HG03060 (cell line): ENCODE results near the gene IL1R1.

Source experiments
- ATAC-seq: cut with Tn5 transposase; IDR thresholded peaks from one replicate; pipeline ENCODE4 v1.9.1; 2021; ENCODE audit warnings: low read depth, moderate number of reproducible peaks; ENCODE audit not compliant: unreplicated experiment

Gene IL1R1

DNA sequence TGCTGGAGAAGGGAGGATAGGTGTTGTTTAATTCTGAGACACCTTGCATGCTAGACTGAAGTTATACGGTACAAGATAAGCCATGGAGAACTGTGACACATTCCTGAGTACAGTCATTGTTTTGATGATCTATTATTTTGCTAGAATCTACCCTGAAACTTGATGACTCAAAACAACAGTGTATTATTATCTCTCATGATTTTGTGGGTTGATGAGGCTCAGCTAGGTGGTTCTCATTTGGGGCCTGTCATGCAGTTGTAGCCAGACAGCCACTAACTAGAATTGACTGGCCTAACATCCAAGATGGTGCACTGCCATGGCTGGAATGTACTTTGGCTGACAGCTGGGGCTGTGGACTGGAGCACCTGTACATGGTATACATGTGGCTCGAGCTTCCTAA is 5.4 kb upstream of the IL1R1 start:
- no peak for ATAC-seq

DNA sequence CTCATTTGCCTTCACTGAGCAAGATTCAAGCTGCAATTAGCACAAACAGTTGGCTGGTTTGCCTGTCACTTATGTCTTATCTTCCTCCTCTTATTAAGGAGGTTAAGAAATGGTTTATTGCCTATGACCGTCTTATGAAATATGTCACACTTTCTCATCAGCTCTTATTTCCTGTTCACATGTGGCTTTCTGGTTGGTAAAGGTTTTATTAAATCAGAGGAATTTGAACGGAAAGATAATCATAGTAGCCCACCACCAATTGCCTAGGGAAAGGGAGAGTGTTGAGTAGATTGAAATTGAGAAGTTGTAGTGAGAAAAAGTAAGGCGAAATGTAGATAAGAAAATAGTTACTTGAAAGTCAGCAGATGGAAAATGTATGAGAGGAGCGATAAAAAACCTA is 4.2 kb upstream of the IL1R1 start:
- ATAC-seq = no peak

DNA sequence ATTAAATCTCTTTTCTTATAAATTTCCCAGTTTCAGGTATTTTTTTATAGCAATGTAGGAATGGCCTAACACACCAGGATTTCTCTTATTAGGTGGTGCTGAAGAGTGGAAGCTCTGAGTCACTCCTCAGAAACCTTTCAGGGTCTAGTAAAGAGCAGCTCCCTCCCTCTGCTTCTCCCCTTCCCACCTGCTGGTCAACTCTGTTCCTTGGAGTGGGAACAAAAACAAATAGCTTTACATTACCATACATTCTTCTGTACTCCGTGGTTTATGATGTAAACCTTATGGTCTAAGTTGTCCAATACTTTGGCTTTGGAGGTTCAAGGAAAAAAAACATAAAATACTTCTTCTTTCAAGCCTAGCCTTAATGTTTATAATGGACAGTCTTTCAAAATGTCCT is 2.7 kb upstream of the IL1R1 start:
- ATAC-seq = no peak

- ATAC-seq = no peak
Measured at GRCh38 chr2:102140377-102140776, 2.2 kb upstream of the IL1R1 start.

GRCh38 chr2:102141011-102141943 is 1.3 kb upstream of the IL1R1 start:
- no peak for ATAC-seq

DNA sequence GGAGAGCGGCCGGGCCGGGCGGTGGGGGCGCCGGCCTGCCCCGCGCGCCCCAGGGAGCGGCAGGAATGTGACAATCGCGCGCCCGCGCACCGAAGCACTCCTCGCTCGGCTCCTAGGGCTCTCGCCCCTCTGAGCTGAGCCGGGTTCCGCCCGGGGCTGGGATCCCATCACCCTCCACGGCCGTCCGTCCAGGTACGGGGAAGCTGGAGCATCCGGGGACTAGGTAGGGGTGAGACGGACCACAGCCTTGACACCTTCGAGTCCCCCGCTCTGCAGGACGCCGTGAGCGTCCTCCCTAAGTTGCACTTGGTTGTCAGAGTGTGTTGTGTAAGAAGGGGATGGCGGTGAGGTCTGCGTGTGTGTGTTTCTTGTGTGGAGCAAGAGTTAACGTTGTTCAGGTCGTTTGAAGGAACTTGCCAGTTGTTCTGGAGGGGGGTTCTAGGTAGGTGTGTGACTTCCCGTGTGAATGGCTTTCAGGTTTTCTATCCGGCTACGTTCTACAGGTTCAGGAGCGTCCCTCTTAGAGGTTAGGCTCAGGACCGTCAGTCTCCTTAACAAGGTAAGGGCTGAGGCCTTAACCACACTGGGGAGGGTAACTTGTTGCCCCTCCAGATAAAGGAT is 393 bp downstream of the IL1R1 start:
- ATAC-seq = no peak

DNA sequence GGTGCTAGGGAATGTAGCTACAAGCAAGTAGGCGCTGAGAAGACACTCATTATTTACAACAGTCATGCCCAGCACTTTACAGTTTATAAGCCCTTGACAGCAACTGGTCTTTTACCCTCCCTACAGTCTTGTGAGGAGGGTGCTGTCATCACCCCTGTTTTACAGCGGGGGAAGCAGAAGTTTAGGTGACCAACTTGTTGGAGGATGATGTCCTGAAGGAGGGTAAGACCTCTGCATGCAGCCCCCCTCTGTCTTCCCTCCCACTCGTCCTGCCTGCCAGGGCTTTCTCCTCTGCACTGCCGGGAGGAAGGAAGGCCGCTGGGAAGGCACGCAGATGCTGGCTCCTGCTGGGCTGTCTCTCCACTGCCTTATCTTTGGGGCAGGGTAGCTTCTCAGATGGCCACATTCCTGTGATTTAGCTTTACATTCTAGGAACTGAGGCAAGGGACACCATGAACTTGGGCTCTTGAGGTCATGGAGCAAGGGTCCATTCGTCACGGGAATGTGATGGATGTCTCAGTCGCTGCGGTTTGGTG is 972 bp downstream of the IL1R1 start:
- no peak for ATAC-seq

- ATAC-seq = no peak
Measured at GRCh38 chr2:102144128-102144527, 1.6 kb downstream of the IL1R1 start.

DNA sequence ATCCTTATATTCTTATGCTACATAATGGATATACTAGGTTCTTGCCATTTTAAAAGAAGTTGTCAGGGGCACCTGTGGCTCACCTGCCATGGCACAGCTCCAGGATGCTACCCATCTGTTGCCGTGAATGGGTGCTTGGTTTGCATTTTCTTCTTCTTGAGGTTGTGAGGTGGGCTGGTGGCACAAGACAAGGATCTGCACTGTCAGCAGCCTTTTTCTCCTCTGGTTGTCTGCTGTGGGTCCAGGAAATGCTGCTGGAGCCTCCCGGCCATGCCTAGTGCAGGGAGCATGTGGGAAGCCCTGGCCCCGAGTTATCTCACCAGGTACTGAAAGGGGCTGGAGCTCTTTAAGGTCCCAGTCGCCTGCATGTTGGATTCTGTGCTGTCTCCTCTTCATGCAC is 2.6 kb downstream of the IL1R1 start:
- no peak for ATAC-seq

DNA sequence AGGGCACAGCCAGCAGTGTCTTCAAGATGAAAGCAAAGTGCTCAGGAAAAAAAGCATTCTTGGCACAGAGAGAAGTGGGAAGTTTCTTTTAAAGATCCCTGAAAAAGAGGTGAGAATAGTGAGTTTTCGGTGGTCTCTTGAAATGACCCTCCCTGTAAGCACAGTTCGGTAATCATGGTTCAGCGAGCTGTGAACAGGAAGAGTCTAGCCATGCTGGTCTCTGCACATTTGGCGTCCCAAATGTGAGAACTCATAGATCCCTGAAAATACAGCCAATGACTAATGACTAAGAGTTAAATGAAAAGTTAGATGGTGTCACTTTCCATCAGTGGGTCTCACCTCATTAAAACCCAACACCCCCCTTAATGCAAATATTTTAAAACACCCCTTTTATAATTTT is 3.4 kb downstream of the IL1R1 start:
- ATAC-seq = no peak

DNA sequence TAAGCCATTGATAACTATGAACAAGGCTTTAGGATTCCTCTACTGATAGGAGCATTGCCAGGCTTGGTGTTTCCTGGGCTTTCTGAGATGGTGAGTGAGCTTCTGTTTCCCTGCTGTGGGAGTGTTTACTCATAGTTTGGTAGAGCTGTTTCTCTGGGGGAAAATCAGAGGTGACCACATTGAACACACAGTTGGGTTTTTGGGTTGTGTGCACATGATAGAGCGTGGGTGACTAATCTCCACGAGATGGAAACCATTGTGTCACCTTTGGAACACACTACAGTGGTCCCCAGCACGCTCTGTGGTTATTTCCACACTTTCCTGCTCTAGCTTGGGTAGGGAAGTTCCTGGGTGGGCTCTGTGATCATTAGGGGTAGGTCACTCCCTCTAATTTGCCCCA is 5.4 kb downstream of the IL1R1 start:
- no peak for ATAC-seq

DNA sequence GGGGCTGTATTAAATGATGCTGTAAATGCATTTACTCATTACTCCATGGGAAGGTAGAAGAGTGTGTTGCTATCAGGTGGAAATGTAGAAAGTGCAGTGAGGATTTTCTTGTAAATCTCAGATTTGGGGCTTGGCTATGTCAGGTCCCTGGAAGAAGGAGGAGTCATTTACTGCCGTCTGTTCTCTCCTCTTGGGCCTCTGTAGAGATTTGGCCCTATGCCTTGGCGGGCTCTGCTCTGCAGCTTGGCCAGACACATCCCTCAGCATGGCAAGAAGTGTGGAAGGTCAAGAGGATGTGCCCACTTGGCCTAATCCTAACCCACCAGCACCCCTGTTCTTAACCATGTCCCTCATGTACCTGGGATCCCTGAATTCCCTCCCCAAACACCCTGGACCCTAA is 6.7 kb downstream of the IL1R1 start:
- ATAC-seq = no peak

DNA sequence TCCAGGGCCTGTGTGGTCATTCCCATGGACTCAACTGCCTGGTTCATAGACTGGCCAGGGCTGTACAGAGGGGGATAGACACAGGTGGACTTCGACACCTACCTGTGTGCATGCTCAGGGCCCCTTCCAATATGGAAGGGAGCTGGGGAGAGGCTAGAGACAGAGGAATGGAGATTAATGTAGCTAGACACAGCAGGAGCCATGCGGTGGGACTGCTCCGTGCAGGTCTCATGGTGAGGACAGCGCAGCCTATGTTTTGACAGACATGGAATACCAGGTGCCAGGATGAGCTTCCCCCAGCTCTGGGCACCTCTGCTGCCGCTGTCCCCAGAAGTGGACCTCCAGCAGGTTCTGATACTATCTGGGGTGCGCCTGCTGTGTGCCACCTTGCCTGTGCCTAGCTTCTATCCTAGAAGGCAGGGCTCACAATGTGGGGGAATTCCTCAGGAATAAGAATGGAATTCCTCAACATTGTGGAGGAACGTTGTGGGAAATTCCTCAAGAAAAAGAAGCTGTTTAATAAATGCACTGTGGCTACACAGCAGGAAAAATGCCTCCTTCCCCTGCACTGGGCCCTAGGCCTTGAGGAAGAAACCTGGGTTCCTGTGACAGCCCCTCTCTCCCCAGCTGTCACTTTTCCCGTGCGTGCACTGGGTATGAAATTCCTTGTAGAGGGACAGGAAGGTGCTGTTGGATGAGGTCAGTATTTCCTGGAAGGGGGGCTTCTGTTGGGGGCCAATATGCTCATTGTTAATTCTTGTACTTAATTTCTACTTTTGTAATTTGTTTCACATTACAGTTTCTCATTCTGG is 7.3 kb downstream of the IL1R1 start:
- no peak for ATAC-seq

DNA sequence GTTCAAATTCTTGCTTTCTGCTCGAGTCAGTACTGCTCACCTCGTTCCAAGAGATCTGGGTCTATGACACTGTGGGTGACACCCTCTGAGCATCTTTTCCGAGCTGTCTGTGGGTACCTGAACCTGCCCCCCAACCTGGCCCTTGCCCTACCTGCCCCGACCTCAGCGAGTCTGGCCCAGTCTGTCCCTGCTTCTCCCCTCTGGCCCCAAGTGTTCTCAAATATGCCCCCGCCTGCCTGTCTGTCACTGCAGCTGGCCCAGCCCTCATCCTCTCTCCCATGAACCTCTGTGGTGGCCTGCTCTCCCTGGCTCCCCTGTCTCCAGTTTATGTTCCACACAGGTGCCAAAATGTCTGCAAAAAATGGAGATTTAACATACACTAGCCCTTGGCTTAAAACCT is 11.8 kb downstream of the IL1R1 start:
- ATAC-seq = no peak

DNA sequence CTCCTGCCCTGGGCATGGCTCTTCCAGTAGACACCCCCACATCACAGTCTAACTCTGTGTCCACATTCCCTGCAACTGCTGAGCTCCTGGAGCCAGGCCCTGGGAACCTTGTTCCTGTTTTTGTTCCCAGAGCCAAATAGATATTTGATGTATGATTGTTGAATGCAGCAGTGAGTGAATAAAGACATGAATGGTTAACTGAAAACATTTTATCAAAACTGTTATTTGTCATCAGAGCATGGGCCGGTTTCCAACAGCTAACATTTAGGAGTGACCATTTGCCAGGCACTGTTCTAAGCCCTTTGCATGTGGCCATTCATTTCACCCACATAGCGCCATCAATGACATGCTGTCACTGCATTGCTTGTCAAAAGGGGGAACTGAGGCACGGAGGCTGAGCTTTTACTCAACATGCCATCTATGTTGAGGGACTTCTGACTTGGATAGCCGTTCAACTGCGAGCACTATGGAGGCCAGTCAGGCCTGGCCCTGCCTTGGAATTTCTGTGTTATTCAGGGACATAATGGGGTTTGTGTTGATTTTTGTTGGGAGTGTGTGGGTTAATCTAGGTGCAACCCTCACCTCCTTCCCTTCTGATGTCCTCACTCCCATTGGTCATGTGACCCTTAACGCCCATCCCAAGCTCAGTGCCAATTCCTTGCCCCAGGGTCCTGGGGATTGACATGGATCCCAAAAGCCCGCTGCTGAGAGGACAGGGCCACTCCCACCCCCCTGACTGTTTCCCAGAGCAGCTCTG is 12.6 kb downstream of the IL1R1 start:
- no peak for ATAC-seq

DNA sequence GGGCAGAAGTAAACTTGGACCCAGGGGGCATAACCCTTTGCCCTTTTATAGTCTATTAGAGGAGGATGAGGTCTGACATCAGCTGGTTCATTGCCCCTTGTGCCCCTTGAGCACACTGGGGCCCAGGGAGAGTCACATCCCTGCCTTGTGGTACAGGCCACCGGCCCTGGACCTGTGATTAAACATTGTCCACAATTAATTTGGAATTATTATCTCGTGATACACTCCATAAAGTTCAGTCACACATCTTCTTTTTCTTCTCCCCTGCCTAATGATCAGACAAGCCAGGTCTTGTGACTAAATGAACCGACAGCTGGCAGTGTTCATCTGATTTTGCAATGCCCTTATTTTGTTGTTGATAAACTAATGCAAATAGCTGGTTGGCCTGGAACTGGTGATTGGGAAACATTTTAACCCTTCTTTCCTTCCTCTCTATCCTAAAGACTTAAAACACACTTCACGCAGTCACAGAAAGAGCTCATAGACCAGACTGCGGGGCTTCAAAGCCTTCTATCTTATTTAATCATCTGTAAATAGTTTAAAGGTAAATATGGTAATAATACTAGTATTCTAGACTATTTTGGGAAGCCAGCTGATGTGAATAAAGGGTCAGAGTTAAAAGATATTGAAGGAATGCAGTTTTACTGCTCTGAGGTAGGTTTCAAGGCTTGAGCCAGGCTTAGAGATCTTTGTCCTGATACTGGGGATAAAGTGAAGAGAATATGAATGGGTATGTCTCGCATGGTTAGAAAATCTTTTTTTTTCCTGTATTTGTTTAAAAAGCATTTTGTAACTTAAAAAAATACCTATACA is 13.4 kb downstream of the IL1R1 start:
- no peak for ATAC-seq

DNA sequence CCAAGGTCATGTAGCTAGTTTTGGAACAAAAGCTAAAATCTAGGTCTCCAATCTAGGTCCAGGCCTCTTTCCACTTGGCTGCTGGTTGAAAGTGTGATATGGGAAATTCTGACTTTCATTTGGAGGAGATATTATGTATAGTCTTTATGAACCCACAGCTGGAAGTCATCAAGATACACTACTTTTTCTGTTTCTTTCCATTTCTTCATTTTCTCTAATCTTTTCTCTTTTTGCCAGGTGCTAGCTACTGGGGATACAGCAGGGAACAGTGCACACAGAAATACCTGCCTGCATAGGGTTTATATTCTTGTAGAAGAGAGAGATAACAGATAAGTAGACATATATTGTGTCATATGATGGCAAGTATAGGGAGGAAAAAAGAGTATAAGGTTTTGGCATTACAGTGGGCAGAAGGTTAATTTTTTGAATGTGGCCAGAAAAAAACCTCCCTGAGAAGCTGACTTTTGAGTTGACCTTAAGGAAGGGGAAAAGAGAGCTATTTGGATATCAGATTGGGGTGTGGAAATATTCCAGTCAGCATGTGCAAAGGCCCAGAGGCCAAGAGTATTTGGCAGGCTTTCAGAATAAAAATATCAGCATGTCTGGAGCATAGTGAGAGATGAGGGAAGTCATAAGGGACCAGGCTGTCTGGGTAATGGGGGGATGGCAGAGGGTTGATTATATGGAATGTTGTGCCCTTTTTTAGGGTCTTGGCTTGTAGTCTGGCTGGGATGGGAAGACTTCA is 15.6 kb downstream of the IL1R1 start:
- no peak for ATAC-seq

GRCh38 chr2:102159295-102159694 is 16.7 kb downstream of the IL1R1 start:
- ATAC-seq = no peak
